Naive B cell (primary cell): ENCODE measurements around the gene SPRYD7. TPM values are rescaled to one million over a fixed set of nuclear protein-coding genes. Genes with fewer than 3 reads are reported as not detected.
"Not testable (repeated sequence)": the region's sequence is repeated elsewhere in the genome, so short reads cannot be mapped to it uniquely, and the experiment has no call there.

Experiments
- ATAC-seq, 2 donors: fragments of 150-1000 bp; cut with Tn5 transposase; 2 replicates each; pipeline ENCODE4 v1.10.0; 2021; ENCODE audit warnings: low read depth in 2 of 2, mild to moderate bottlenecking in 2 of 2, moderate library complexity in 2 of 2
- DNase-seq: peaks from one replicate; pipeline ENCODE4 v3.0.0; 2022
- H3K27ac Mint-ChIP-seq, 6 donors: one replicate each; pipeline ENCODE4 v1.8.0; 2020 to 2022; ENCODE audit warnings: mild to moderate bottlenecking in 6 of 6, mixed read lengths in 6 of 6, moderate library complexity in 5 of 6, inconsistent platforms in 2 of 6
- H3K27me3 Mint-ChIP-seq, 3 donors: one replicate each; pipeline ENCODE4 v1.8.0; 2021 to 2022; ENCODE audit warnings: mixed read lengths in 3 of 3, mild to moderate bottlenecking in 1 of 3
- H3K36me3 Mint-ChIP-seq, 2 donors: one replicate each; pipeline ENCODE4 v1.8.0; 2020 to 2022; ENCODE audit warnings: mixed read lengths in 2 of 2, inconsistent platforms in 1 of 2, mild to moderate bottlenecking in 1 of 2
- H3K4me1 Mint-ChIP-seq, 3 donors: one replicate each; pipeline ENCODE4 v1.8.0; 2020 to 2022; ENCODE audit warnings: mixed read lengths in 3 of 3, inconsistent platforms in 1 of 3, mild to moderate bottlenecking in 1 of 3, moderate library complexity in 1 of 3
- H3K4me3 Mint-ChIP-seq, 8 donors: one replicate each; pipeline ENCODE4 v1.8.0; 2020 to 2022; ENCODE audit warnings: mild to moderate bottlenecking in 8 of 8, mixed read lengths in 8 of 8, moderate library complexity in 8 of 8, inconsistent platforms in 2 of 8
- H3K9me3 Mint-ChIP-seq, 7 donors: one replicate each; pipeline ENCODE4 v1.8.0; 2020 to 2022; ENCODE audit warnings: mixed read lengths in 7 of 7, mild to moderate bottlenecking in 5 of 7, inconsistent platforms in 2 of 7, moderate library complexity in 1 of 7
- polyA plus RNA-seq, 6 donors: library from polyadenylated mRNA; unstranded; fragments of 300-500 nt; fragmentation: Illumina TruSeq; gene quantifications; one replicate each; pipeline ENCODE4 v1.2.3, GENCODE V29; 2021; ENCODE audit warnings: low read depth in 6 of 6

Gene SPRYD7
- polyA plus RNA-seq, 6 donors from 2014 or later, result 4.4 to 8.7 (median 6.1) TPM

DNA sequence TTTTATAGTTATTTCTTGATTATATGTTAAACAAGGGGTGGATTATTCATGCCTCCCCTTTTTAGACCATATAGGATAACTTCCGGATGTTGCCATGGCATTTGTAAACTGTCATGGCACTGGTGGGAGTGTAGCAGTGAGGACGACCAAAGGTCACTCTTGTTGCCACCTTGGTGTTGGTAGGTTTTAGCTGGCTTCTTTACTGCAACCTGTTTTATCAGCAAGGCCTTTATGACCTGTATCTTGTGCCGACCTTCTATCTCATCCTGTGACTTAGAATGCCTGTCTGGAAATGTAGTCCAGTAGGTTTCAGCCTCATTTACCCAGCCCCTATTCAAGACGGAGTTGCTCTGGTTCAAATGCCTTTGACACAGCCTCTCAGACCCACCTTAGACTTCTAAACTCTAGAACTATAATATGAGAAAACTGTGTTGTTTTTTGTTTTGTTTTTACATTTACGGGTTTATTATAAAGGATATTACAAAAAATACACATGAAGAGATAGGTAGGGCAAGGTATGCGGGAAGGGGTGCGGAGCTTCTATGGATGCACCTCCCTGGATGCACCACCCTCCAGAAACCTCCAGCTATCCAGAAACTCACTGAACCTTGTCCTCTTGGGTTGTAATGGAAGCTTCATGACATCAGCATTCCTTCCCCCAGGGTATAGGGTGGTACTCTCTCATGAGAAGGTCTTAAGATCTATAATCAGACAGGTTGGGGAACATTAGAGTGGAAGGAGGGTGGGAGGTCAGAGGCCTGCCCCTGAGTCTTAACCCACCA lies 15.8 kb upstream of the SPRYD7 start:
- Mint-ChIP-seq H3K27ac (no peak overlapping the region), H3K9me3 (peaks cover 0 to 4% (median 0%) of the 10 kb centered on the region in 7 donors), H3K4me3 (no peak overlapping the region), H3K4me1 (peaks cover 6 to 9% (median 6%) of the 10 kb centered on the region in 3 donors), H3K36me3 (no peaks in the 10 kb centered on the region), H3K27me3 (peaks cover 0 to 4% (median 0%) of the 10 kb centered on the region in 3 donors)
- ATAC-seq (no peak), DNase-seq (no peak)

DNA sequence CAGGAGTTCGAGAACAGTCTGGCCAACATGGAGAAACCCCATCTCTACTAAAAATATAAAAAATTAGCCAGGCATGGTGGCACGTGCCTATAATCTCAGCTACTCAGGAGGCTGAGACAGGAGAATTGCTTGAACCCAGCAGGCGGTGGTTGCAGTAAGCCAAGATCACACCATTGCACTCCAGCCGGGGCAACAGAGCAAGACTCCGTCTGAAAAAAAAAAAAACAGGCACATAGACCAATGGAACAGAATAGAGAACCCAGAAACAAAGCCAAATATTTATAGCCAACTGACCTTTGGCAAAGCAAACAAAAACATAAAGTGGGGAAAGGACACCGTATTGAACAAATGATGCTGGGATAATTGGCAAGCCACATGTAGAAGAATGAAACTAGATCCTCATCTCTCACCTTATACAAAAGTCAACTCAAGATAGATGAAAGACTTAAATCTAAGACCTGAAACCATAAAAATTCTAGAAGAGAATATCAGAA lies 12.7 kb upstream of the SPRYD7 start:
- not testable (repeated sequence) for H3K9me3 Mint-ChIP-seq, DNase-seq, ATAC-seq, H3K4me1 Mint-ChIP-seq, H3K36me3 Mint-ChIP-seq, H3K27me3 Mint-ChIP-seq, H3K4me3 Mint-ChIP-seq
- peak overlapping the region in 1 of 6 donors; percentile 36 for H3K27ac Mint-ChIP-seq

DNA sequence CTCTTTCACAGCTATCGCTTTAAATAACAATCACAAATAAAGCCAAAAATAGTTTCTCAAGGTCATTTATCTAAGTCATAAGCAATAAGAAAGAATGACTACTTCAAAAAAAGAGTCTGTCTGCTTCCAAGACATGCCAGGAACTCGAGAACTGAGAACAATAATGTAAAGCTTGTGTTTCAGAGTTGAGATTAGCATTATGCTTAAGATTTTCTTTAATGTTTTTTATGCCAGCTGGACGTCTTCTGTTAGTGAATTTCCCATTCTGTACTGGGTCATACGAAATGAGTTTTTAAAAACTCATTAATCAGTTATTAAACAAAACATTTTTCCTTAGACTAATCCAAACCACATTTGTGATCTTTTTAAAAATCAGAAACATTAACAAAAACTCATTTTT lies 3.2 kb upstream of the SPRYD7 start:
- no peaks in the 10 kb centered on the region for H3K36me3 Mint-ChIP-seq
- ATAC-seq, result no peak

DNA sequence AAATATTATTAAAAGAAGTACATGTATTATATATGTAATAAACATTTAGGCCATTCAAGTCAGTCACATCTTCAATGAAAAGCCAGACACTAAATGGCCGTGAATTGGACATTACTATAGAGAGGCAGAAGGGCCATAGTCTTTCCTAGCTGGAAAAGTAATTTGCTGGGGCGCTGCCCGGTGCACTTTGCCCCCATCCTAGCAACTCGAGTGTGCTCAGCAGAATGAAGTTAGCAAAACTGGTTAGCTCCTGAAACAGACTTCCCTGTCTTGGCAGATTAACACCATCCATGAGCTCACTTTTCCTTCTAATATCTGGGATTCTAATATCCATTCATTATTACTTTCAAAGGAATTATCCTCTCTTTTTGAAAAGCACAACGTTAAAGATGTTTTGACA lies 2.8 kb upstream of the SPRYD7 start:
- Mint-ChIP-seq H3K36me3 (no peaks in the 10 kb centered on the region), H3K9me3 (no peaks in the 10 kb centered on the region), H3K27me3 (no peaks in the 10 kb centered on the region), H3K27ac (no peak overlapping the region), H3K4me3 (peak overlapping the region in 1 of 8 donors; percentile 95), H3K4me1 (peaks cover 18 to 21% (median 21%) of the 10 kb centered on the region in 3 donors)
- ATAC-seq (no peak), DNase-seq (no peak)

More for the DNA sequence above, 3.2 kb upstream of the SPRYD7 start:
- H3K27me3 Mint-ChIP-seq, result no peaks in the 10 kb centered on the region
- no peak for DNase-seq
- peaks cover 18 to 21% (median 21%) of the 10 kb centered on the region in 3 donors for H3K4me1 Mint-ChIP-seq
- H3K27ac Mint-ChIP-seq, result no peak overlapping the region
- H3K9me3 Mint-ChIP-seq, result no peaks in the 10 kb centered on the region
- H3K4me3 Mint-ChIP-seq, result peak overlapping the region in 1 of 8 donors; percentile 95

DNA sequence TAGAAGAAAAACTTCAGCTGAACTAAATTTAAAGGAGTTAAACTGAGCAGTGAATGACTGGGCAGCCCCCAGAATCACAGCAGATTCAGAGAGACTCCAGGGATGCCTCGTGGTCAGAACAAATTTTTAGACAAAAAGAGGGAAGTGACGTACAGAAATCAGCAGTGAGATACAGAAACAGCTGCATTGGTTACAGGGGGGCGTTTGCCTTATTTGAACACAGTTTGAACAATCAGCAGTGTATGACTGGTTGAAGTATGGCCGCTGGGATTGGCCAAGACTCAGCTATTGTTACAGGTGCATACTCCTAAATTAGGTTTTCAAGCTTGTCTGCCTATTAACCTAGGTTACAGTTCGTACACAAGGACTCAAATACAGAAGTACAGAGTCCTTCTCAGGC lies 2.2 kb upstream of the SPRYD7 start:
- Mint-ChIP-seq H3K36me3 (no peaks in the 10 kb centered on the region), H3K9me3 (no peaks in the 10 kb centered on the region), H3K4me1 (peaks cover 18 to 21% (median 21%) of the 10 kb centered on the region in 3 donors), H3K4me3 (peak overlapping the region in 5 of 8 donors; percentile 10 to 95 (median 63)), H3K27me3 (no peaks in the 10 kb centered on the region), H3K27ac (peak overlapping the region in 5 of 6 donors; percentile 67 to 95 (median 82))
- peak; percentile 70 for DNase-seq
- ATAC-seq, result peak; percentile 8 to 11

DNA sequence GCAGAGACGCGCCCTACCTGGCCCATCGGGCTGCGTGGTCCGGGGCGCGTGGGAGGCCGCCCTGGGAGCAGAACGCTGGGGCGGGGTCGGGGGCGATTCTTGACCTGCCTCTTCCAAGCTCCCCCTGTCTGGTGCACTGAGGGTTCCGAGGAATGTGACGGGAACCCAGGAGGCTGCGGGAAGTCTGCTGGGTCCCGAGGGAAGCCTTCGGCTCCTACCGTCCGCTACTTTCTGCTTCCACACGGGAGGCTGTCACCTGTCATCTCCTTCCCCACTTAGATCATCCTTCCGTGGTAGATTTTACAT lies 781 bp upstream of the SPRYD7 start:
- H3K4me1 Mint-ChIP-seq, result peaks cover 18 to 24% (median 21%) of the 10 kb centered on the region in 3 donors
- DNase-seq (no peak), ATAC-seq (no peak)
- H3K27ac Mint-ChIP-seq, result peak overlapping the region in 5 of 6 donors; percentile 70 to 95 (median 91)
- no peaks in the 10 kb centered on the region for H3K9me3 Mint-ChIP-seq
- peak overlapping the region; percentile 85 to 97 (median 95) for H3K4me3 Mint-ChIP-seq
- H3K27me3 Mint-ChIP-seq, result no peaks in the 10 kb centered on the region
- no peaks in the 10 kb centered on the region for H3K36me3 Mint-ChIP-seq

DNA sequence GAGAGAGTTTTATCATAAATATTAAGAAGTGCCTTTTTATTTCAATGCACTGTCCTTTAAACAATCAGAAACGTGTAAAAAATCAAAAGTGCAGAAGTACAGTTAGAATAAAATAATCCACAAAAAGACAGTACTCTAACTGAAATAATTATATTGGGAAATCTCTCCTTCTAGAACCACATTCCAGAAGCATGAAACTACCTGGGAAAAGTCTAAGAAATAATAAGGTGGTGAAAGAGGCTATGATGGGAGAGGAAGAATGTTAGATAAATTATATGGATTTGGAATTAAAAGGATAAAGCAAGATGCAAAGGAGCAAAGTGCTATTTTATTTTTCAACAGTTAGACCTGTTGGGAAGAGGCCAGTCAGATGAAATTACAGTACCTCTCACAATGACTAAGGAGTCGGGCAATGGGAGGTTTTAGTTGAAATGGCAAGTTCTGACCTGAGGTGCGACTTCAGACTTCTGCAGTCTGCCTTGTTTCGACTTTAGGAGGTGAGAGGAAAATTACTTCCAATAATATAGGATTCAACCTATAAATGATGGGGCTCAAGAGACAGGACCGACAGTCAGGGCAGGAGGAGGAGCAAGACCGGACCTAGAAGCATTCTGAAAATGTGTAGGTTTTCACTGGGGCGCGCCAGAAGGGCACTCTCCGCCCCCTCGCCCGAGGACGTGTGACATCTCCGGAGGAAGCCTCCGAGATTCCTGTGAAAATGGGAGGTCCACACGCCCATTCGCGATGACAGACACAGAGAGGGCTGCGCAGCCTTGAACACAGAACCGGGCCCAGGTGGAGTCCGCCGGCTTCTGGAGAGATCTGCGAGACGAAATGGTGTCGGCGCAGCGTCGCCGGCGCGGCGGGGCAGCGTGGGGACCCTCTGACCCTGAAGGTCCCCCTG lies 717 bp downstream of the SPRYD7 start:
- Mint-ChIP-seq H3K9me3 (no peaks in the 10 kb centered on the region), H3K27ac (peak overlapping the region; percentile 46 to 96 (median 92)), H3K36me3 (no peaks in the 10 kb centered on the region), H3K27me3 (no peaks in the 10 kb centered on the region), H3K4me3 (peak overlapping the region; percentile 85 to 97 (median 95)), H3K4me1 (peaks cover 18 to 24% (median 21%) of the 10 kb centered on the region in 3 donors)
- ATAC-seq (peak in 1 of 2 donors; percentile 0), DNase-seq (no peak)

DNA sequence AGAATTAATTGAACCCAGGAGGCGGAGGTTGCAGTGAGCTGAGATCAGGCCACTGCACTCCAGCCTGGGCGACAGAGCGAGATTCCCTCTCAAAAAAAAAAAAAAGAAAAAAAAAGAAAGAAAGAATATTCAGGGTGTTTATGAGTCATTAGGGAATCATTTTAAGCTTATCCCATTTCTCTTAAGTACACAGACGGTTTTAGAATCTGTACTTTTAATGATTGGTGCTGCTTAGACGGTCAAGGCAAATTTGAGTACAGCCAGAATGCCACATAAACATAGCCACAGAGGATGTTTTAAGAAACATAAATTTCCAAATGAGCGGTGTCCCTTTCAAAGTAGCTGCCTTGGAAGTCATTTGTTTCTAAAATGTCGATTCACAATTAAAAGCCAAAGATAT lies 2.6 kb downstream of the SPRYD7 start:
- no peak for ATAC-seq
- Mint-ChIP-seq H3K9me3 (no peaks in the 10 kb centered on the region), H3K27ac (no peak overlapping the region), H3K36me3 (no peaks in the 10 kb centered on the region), H3K4me3 (peak overlapping the region in 2 of 8 donors; percentile 47 to 95), H3K27me3 (no peaks in the 10 kb centered on the region), H3K4me1 (peaks cover 18 to 22% (median 21%) of the 10 kb centered on the region in 3 donors)
- DNase-seq, result no peak

DNA sequence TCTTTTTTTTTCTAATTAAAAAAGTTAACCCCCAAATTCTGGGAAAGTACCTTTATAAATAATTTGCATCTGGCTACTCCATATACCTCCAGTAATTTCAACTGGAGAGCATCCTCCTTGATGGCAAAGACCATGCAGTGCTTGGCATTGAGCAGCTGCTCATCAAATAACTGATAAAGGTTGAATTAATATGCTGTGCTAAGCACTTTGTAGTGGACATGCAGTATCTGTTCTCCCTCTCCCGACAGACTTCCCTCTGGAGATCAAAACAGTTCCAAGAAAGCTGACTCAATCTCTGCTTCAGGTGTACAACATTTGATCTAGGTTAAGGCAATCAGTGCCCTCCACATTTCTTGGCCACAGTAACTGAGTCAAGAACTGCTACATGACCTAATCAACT lies 3.3 kb downstream of the SPRYD7 start:
- ATAC-seq (no peak), DNase-seq (no peak)
- H3K4me1 Mint-ChIP-seq, result peaks cover 14 to 18% (median 16%) of the 10 kb centered on the region in 3 donors
- peak overlapping the region in 2 of 8 donors; percentile 1 to 95 for H3K4me3 Mint-ChIP-seq
- H3K27me3 Mint-ChIP-seq, result no peaks in the 10 kb centered on the region
- peaks cover 0 to under 1% of the 10 kb centered on the region in 2 donors for H3K36me3 Mint-ChIP-seq
- H3K9me3 Mint-ChIP-seq, result no peaks in the 10 kb centered on the region
- H3K27ac Mint-ChIP-seq, result peak overlapping the region in 1 of 6 donors; percentile 20

DNA sequence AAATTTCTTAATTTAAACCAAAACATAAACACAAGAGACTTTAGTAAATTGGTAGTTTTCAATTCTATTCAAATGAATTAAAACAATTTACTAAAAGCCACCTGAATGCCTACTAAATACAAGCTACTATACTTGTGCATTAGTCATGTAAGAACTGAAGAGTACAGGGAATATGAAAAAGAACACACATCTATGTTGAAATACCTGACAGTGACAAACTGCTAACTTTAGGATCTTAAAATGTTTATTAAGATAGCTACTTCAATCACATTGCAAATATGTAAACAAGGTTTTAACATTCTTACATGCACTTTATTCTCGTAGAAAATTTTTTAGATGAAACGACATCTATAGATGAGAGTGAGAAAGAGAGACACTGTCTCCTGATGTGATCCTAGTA lies 4.1 kb downstream of the SPRYD7 start:
- Mint-ChIP-seq H3K27ac (no peak overlapping the region), H3K9me3 (no peaks in the 10 kb centered on the region), H3K4me3 (no peak overlapping the region), H3K4me1 (peaks cover 12 to 18% (median 14%) of the 10 kb centered on the region in 3 donors), H3K36me3 (peaks cover 0 to 4% of the 10 kb centered on the region in 2 donors), H3K27me3 (no peaks in the 10 kb centered on the region)
- ATAC-seq, result no peak
- no peak for DNase-seq

DNA sequence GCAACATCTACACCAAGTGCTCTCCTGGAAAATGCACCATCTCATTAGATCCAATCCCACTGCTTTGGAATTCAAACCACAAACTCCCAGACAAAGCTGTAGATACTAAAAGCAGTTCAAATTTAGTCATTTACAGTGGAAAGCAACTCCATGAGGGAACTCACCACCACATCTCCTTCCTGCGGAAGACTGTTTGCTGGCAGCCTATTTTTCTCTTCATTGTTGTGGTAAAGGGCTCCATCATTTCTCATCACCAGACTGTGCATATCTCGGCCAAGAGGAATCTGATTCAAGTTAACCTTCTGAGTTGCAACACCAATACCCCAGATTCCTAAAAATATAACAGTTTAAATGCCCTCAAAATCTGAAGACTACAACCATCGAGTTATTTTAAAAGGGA lies 8.4 kb downstream of the SPRYD7 start:
- H3K36me3 Mint-ChIP-seq, result peaks cover 0 to 4% of the 10 kb centered on the region in 2 donors
- peak overlapping the region in 1 of 6 donors; percentile 52 for H3K27ac Mint-ChIP-seq
- H3K27me3 Mint-ChIP-seq, result no peaks in the 10 kb centered on the region
- H3K9me3 Mint-ChIP-seq, result no peaks in the 10 kb centered on the region
- peaks cover 0 to 3% (median 0%) of the 10 kb centered on the region in 3 donors for H3K4me1 Mint-ChIP-seq
- no peak for DNase-seq
- ATAC-seq, result no peak
- H3K4me3 Mint-ChIP-seq, result no peak overlapping the region

DNA sequence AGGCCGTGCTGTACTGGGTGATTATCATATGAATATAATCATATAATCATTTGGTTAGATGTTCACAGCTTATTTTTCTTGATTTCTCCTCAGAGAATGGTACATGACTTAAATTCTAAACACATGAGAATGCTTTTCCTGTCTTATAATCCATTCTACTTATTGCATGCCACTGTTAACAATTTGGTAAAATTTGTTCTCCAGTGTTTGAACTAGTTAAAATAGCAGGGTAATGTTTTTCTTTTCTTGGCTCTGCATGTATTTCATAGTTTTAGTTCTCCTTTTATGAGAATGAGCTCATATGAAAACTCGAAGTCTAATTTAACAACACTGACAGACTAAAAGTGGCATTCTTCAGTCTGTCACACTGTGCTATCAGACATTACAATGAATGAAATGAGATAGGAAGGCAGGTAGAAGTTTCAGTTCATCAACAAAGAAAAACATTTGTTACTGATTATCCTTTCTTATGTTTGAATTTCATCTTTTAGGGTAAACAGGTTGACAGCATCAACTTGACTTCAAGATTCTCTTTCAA lies 10.2 kb downstream of the SPRYD7 start:
- no peak for DNase-seq
- no peaks in the 10 kb centered on the region for H3K27me3 Mint-ChIP-seq
- peaks cover 0 to 2% (median 0%) of the 10 kb centered on the region in 7 donors for H3K9me3 Mint-ChIP-seq
- no peak overlapping the region for H3K27ac Mint-ChIP-seq
- peaks cover 7 to 16% of the 10 kb centered on the region in 2 donors for H3K36me3 Mint-ChIP-seq
- H3K4me1 Mint-ChIP-seq, result peaks cover 0 to 3% (median 0%) of the 10 kb centered on the region in 3 donors
- no peak overlapping the region for H3K4me3 Mint-ChIP-seq
- ATAC-seq, result no peak

DNA sequence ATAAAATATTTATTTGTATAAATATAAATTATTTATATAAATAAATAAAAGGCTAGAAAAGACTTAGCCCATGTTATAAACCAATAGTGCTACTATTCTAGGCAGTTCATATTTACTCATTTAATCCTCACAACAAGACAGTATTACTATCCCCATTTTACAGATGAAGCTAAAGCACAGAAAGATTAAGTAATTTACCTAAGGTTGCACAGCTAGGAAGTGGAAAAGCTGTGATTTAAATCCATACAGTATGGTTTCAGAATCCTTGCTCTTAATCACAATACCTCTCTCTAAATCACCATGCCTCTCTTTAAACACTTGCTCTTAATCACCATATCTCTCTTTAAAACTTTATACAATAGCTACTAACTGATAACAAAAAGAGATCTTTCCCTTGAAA lies 13.8 kb downstream of the SPRYD7 start:
- peaks cover 0 to 2% (median 0%) of the 10 kb centered on the region in 7 donors for H3K9me3 Mint-ChIP-seq
- H3K27ac Mint-ChIP-seq, result peak overlapping the region in 2 of 6 donors; percentile 39 to 47
- ATAC-seq (no peak), DNase-seq (no peak)
- no peak overlapping the region for H3K4me3 Mint-ChIP-seq
- H3K4me1 Mint-ChIP-seq, result peaks cover 0 to 3% (median 0%) of the 10 kb centered on the region in 3 donors
- no peaks in the 10 kb centered on the region for H3K27me3 Mint-ChIP-seq
- peaks cover 13% of the 10 kb centered on the region in 2 donors for H3K36me3 Mint-ChIP-seq
